Naive thymus-derived CD4-positive, alpha-beta T cell (primary cell): Measurements from ENCODE around the gene MPO. TPM values are rescaled to one million over a fixed set of nuclear protein-coding genes. Genes with fewer than 3 reads are reported as not detected.

ENCODE experiments used
- ATAC-seq: fragments of 150-1000 bp; cut with Tn5 transposase; 2 replicates; pipeline ENCODE4 v1.10.0; 2021; ENCODE audit warnings: mild to moderate bottlenecking, moderate library complexity
- CTCF ChIA-PET: fragments of 350-600 bp; sonication (Branson Sonifier 250); formaldehyde crosslinking; loops from one replicate; lab custom pipeline; 2021; ENCODE audit warnings: antibody characterized with exemption; lab: Charles Lee
- POLR2A ChIA-PET: fragments of 350-600 bp; sonication (Branson Sonifier 250); formaldehyde crosslinking; loops from one replicate; lab custom pipeline; 2021; ENCODE audit warnings: antibody characterized with exemption, inconsistent platforms; lab: Charles Lee
- DNase-seq, 9 donors: peaks; one replicate each; pipeline versions ENCODE4 v3.0.0 to v3.0.0-alpha.2; 2020 to 2022; ENCODE audit warnings: mixed read lengths in 1 of 9
- H3K27ac ChIP-seq: one replicate; pipeline ENCODE4 v1.7.0; 2013; ENCODE audit warnings: mild to moderate bottlenecking, low read depth, low read length, moderate library complexity
- H3K27me3 ChIP-seq, 2 donors: one replicate each; pipeline ENCODE4 v1.7.0; 2013; ENCODE audit warnings: low read length in 2 of 2, mild to moderate bottlenecking in 2 of 2, moderate library complexity in 2 of 2; ENCODE audit not compliant: control insufficient read depth in 2 of 2, insufficient read depth in 2 of 2
- H3K36me3 ChIP-seq, 3 experiments: 1 replicate in 2 of 3; 2 replicates in 1 of 3; pipeline ENCODE4 v1.7.0; 2013; ENCODE audit warnings: low read length in 3 of 3, mild to moderate bottlenecking in 3 of 3, moderate library complexity in 1 of 3; ENCODE audit not compliant: insufficient read depth in 3 of 3, control insufficient read depth in 2 of 3
- H3K4me1 ChIP-seq, 2 donors: one replicate each; pipeline ENCODE4 v1.7.0; 2013; ENCODE audit warnings: low read length in 2 of 2, mild to moderate bottlenecking in 2 of 2, moderate library complexity in 1 of 2; ENCODE audit not compliant: control insufficient read depth in 2 of 2, insufficient read depth in 2 of 2
- H3K4me3 ChIP-seq: 2 replicates; pipeline ENCODE4 v1.7.0; 2013; ENCODE audit warnings: mild to moderate bottlenecking, low read length
- H3K9me3 ChIP-seq, 3 experiments: 1 replicate in 2 of 3; 2 replicates in 1 of 3; pipeline ENCODE4 v1.7.0; 2013; ENCODE audit warnings: low read length in 3 of 3; ENCODE audit not compliant: control insufficient read depth in 2 of 3
- H3K27ac Mint-ChIP-seq, 9 donors: one replicate each; pipeline ENCODE4 v1.8.0; 2020 to 2022; ENCODE audit warnings: mixed read lengths in 9 of 9, mild to moderate bottlenecking in 8 of 9, moderate library complexity in 5 of 9, inconsistent platforms in 2 of 9
- H3K27me3 Mint-ChIP-seq, 5 donors: one replicate each; pipeline ENCODE4 v1.8.0; 2021 to 2022; ENCODE audit warnings: mixed read lengths in 5 of 5, mild to moderate bottlenecking in 1 of 5
- H3K36me3 Mint-ChIP-seq, 5 donors: one replicate each; pipeline ENCODE4 v1.8.0; 2020 to 2022; ENCODE audit warnings: mixed read lengths in 5 of 5, mild to moderate bottlenecking in 3 of 5, inconsistent platforms in 1 of 5
- H3K4me1 Mint-ChIP-seq, 7 donors: one replicate each; pipeline ENCODE4 v1.8.0; 2020 to 2022; ENCODE audit warnings: mixed read lengths in 7 of 7, mild to moderate bottlenecking in 3 of 7, inconsistent platforms in 1 of 7
- H3K4me3 Mint-ChIP-seq, 10 donors: one replicate each; pipeline ENCODE4 v1.8.0; 2020 to 2022; ENCODE audit warnings: mild to moderate bottlenecking in 10 of 10, mixed read lengths in 10 of 10, moderate library complexity in 6 of 10, inconsistent platforms in 2 of 10
- H3K9me3 Mint-ChIP-seq, 11 donors: one replicate each; pipeline ENCODE4 v1.8.0; 2020 to 2022; ENCODE audit warnings: mixed read lengths in 11 of 11, mild to moderate bottlenecking in 4 of 11, inconsistent platforms in 1 of 11, moderate library complexity in 1 of 11
- intact Hi-C, 2 donors: fragments of 100-400 bp; cut with micrococcal nuclease; formaldehyde crosslinking; loops; one replicate each; pipeline ENCODE4 v1.15.1; 2023
- polyA plus RNA-seq, 2 donors: library from polyadenylated mRNA; unstranded; fragments of 300-500 nt; fragmentation: Illumina TruSeq; gene quantifications; one replicate each; pipeline ENCODE4 v1.2.3, GENCODE V29; 2021
- total RNA-seq, 6 experiments: library from RNA in 5 of 6; stranded (reverse) in 5 of 6; gene quantifications; 1 replicate in 5 of 6; 2 replicates in 1 of 6; pipeline ENCODE4 v1.2.3 and lab custom pipeline; 2021 to 2026

MPO gene
- total and polyA plus RNA-seq, 7 experiments from 2014 or later: 0.32 to 7.3 TPM; not detected in 5

- Histone ChIP-seq H3K9me3 (no peaks in the 10 kb centered on the region), H3K27me3 (no peaks in the 10 kb centered on the region), H3K27ac (no peak overlapping the region), H3K36me3 (no peaks in the 10 kb centered on the region), H3K4me3 (no peak overlapping the region), H3K4me1 (peaks cover 0 to 6% of the 10 kb centered on the region in 2 donors)
- ATAC-seq (no peak), DNase-seq (no peak)
- ChIA-PET POLR2A (interaction anchor here (1.1 kb wide), 1 partner anchor 44 kb away, joined by 3 read pairs; no protein-coding TSS in a partner anchor), CTCF (interaction anchor here (0.7 kb wide), 1 partner anchor 307 kb away, joined by 3 read pairs; no protein-coding TSS in a partner anchor)
- Mint-ChIP-seq H3K4me1 (peaks cover 0 to 7% (median 4%) of the 10 kb centered on the region in 7 donors), H3K9me3 (peaks cover 0 to 2% (median 0%) of the 10 kb centered on the region in 11 donors), H3K27ac (no peak overlapping the region), H3K36me3 (peaks cover 0 to 2% (median 0%) of the 10 kb centered on the region in 5 donors), H3K4me3 (no peak overlapping the region), H3K27me3 (peaks cover 0 to 23% (median 0%) of the 10 kb centered on the region in 5 donors)
- intact Hi-C loops: loop anchor here in 1 of 2 donors (5.0 kb wide), 1 partner anchor 117 kb away; the partner anchor contains the start of gene RNF43
Measured at GRCh38 chr17:58300336-58300735, 19.6 kb upstream of the MPO start.

DNA sequence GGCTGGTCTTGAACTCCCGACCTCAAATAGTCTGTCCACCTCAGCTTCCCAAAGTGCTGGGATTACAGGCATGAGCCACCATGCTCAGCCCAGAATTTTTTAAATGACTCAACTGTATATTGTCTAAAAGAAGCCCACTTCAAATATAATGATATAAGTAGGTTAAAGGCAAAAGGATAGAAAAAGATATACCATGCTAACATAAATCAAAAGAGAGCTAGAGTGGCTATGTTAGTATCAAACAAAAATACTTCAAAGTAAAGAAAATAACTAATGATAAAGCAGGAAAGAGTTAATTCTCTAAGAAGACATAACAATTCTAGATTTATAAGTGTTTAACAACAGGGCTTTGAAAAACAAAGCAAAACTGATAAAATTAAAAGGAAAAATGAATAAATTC lies 13.3 kb upstream of the MPO start:
- CTCF ChIA-PET: interaction anchor here (0.5 kb wide), 1 partner anchor 1616 kb away, joined by 6 read pairs; no protein-coding TSS in a partner anchor
- H3K4me3 ChIP-seq: no peak overlapping the region
- Mint-ChIP-seq H3K36me3 (peaks cover 0 to 4% (median 0%) of the 10 kb centered on the region in 5 donors), H3K27ac (no peak overlapping the region), H3K4me3 (no peak overlapping the region), H3K4me1 (no peaks in the 10 kb centered on the region), H3K9me3 (peaks cover 0 to 16% (median 3%) of the 10 kb centered on the region in 11 donors), H3K27me3 (peaks cover 0 to 58% (median 12%) of the 10 kb centered on the region in 5 donors)
- no peaks in the 10 kb centered on the region for H3K27me3 ChIP-seq
- peaks cover 0 to 3% (median 0%) of the 10 kb centered on the region in 3 experiments for H3K9me3 ChIP-seq
- H3K27ac ChIP-seq: no peak overlapping the region
- POLR2A ChIA-PET: no interaction called here
- no peak for ATAC-seq
- intact Hi-C loops: no loop called here
- no peak for DNase-seq
- H3K36me3 ChIP-seq: no peaks in the 10 kb centered on the region
- no peaks in the 10 kb centered on the region for H3K4me1 ChIP-seq

GRCh38 chr17:58291246-58291645 lies 10.5 kb upstream of the MPO start:
- Mint-ChIP-seq H3K4me3 (no peak overlapping the region), H3K36me3 (peaks cover 0 to 4% (median 0%) of the 10 kb centered on the region in 5 donors), H3K4me1 (no peaks in the 10 kb centered on the region), H3K9me3 (peaks cover 0 to 16% (median 3%) of the 10 kb centered on the region in 11 donors), H3K27me3 (peaks cover 9 to 51% (median 24%) of the 10 kb centered on the region in 5 donors), H3K27ac (no peak overlapping the region)
- Histone ChIP-seq H3K4me1 (no peaks in the 10 kb centered on the region), H3K27me3 (no peaks in the 10 kb centered on the region), H3K27ac (no peak overlapping the region), H3K4me3 (no peak overlapping the region), H3K9me3 (peaks cover 0 to 3% (median 0%) of the 10 kb centered on the region in 3 experiments), H3K36me3 (no peaks in the 10 kb centered on the region)
- CTCF ChIA-PET: no interaction called here
- POLR2A ChIA-PET: no interaction called here
- no peak for DNase-seq
- intact Hi-C loops: no loop called here
- no peak for ATAC-seq

DNA sequence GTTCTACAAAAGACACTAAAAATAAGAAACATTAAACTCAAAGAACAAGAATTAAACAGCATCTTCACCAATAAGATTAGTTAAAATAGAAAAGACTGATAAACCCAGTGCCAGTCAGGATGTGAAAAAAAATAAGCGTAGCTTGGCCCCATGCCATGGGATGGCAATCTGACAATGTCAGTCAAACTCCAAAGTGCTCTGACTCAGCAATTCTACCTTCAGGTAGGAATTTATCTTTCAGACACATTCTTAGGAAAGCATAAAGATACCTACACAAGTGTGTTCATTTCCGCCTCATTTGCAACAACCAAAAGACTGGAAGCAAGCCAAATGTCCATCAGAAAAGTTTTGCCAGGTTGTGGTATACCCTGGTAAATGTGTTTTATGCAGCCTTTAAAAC lies 9.1 kb upstream of the MPO start:
- ATAC-seq: no peak
- no peak overlapping the region for H3K4me3 ChIP-seq
- no peak overlapping the region for H3K27ac Mint-ChIP-seq
- ChIA-PET CTCF (no interaction called here), POLR2A (no interaction called here)
- no peaks in the 10 kb centered on the region for H3K27me3 ChIP-seq
- intact Hi-C loops: no loop called here
- H3K36me3 Mint-ChIP-seq: peaks cover 0 to 4% (median 0%) of the 10 kb centered on the region in 5 donors
- H3K9me3 Mint-ChIP-seq: peaks cover 0 to 15% (median 3%) of the 10 kb centered on the region in 11 donors
- H3K27me3 Mint-ChIP-seq: peaks cover 9 to 46% (median 24%) of the 10 kb centered on the region in 5 donors
- H3K9me3 ChIP-seq: peaks cover 0 to 3% (median 0%) of the 10 kb centered on the region in 3 experiments
- DNase-seq: no peak
- no peaks in the 10 kb centered on the region for H3K4me1 Mint-ChIP-seq
- H3K27ac ChIP-seq: no peak overlapping the region
- no peak overlapping the region for H3K4me3 Mint-ChIP-seq
- no peaks in the 10 kb centered on the region for H3K36me3 ChIP-seq
- H3K4me1 ChIP-seq: no peaks in the 10 kb centered on the region

GRCh38 chr17:58285422-58285810 lies 4.7 kb upstream of the MPO start:
- DNase-seq: no peak
- no peaks in the 10 kb centered on the region for H3K36me3 Mint-ChIP-seq
- no peaks in the 10 kb centered on the region for H3K27me3 ChIP-seq
- peaks cover 7 to 29% (median 21%) of the 10 kb centered on the region in 5 donors for H3K27me3 Mint-ChIP-seq
- CTCF ChIA-PET: no interaction called here
- POLR2A ChIA-PET: no interaction called here
- no peaks in the 10 kb centered on the region for H3K4me1 ChIP-seq
- no peak overlapping the region for H3K27ac Mint-ChIP-seq
- H3K4me3 Mint-ChIP-seq: no peak overlapping the region
- no peak overlapping the region for H3K27ac ChIP-seq
- ATAC-seq: no peak
- no peaks in the 10 kb centered on the region for H3K36me3 ChIP-seq
- H3K9me3 Mint-ChIP-seq: no peaks in the 10 kb centered on the region
- H3K4me3 ChIP-seq: no peak overlapping the region
- intact Hi-C loops: no loop called here
- H3K9me3 ChIP-seq: no peaks in the 10 kb centered on the region
- peaks cover 0 to 4% (median 0%) of the 10 kb centered on the region in 7 donors for H3K4me1 Mint-ChIP-seq

- ChIA-PET POLR2A (no interaction called here), CTCF (no interaction called here)
- DNase-seq: no peak
- H3K27ac ChIP-seq: no peak overlapping the region
- no peaks in the 10 kb centered on the region for H3K4me1 ChIP-seq
- peaks cover 0 to 5% (median 1%) of the 10 kb centered on the region in 7 donors for H3K4me1 Mint-ChIP-seq
- H3K27me3 Mint-ChIP-seq: peaks cover 7 to 29% (median 22%) of the 10 kb centered on the region in 5 donors
- H3K9me3 Mint-ChIP-seq: no peaks in the 10 kb centered on the region
- no peaks in the 10 kb centered on the region for H3K36me3 Mint-ChIP-seq
- H3K4me3 ChIP-seq: no peak overlapping the region
- no peaks in the 10 kb centered on the region for H3K9me3 ChIP-seq
- no peak for ATAC-seq
- intact Hi-C loops: no loop called here
- H3K4me3 Mint-ChIP-seq: no peak overlapping the region
- H3K27me3 ChIP-seq: no peaks in the 10 kb centered on the region
- no peaks in the 10 kb centered on the region for H3K36me3 ChIP-seq
- H3K27ac Mint-ChIP-seq: no peak overlapping the region
Measured at GRCh38 chr17:58284613-58285421, 4.1 kb upstream of the MPO start.
